T-cell (primary cell): Measurements from ENCODE around the gene IL17RC. TPM values are rescaled to one million over a fixed set of nuclear protein-coding genes. Genes with fewer than 3 reads are reported as not detected.

Source experiments
- ATAC-seq, 4 experiments: fragments of 200-7000 bp in 3 of 4; fragments of 150-1000 bp in 1 of 4; cut with Tn5 transposase; replicated peaks in 1 of 4; 1 replicate in 3 of 4; 2 replicates in 1 of 4; pipeline ENCODE4 v1.10.0; 2021; ENCODE audit warnings: moderate library complexity in 3 of 4, mild to moderate bottlenecking in 2 of 4, moderate number of reproducible peaks in 1 of 4
- CTCF ChIA-PET, 2 donors: fragments of 300-600 bp; sonication (Branson Sonifier 250); formaldehyde crosslinking; loops; one replicate each; lab custom pipeline; 2022; ENCODE audit warnings: antibody characterized with exemption in 2 of 2; lab: Charles Lee
- POLR2A ChIA-PET, 2 donors: fragments of 300-600 bp; sonication (Branson Sonifier 250); formaldehyde crosslinking; loops; one replicate each; lab custom pipeline; 2022; ENCODE audit warnings: antibody characterized with exemption in 2 of 2; lab: Charles Lee
- DNase-seq, 35 experiments: peaks; one replicate each; pipeline versions ENCODE4 v3.0.0 to v3.0.0-alpha.2; 2013 to 2023
- H3K27ac ChIP-seq: one replicate; pipeline ENCODE4 v1.5.1; 2013; ENCODE audit warnings: low read length
- H3K27me3 ChIP-seq, 2 experiments: replicated peaks in 1 of 2; 1 replicate in 1 of 2; 2 replicates in 1 of 2; pipeline versions ENCODE4 v1.6.1 to v1.7.0; 2013; ENCODE audit warnings: low read length in 1 of 2, mixed read lengths in 1 of 2; ENCODE audit not compliant: control insufficient read depth in 2 of 2, insufficient read depth in 2 of 2; ENCODE audit errors: extremely low read depth in 1 of 2
- H3K36me3 ChIP-seq, 2 donors: 1 replicate in 1 of 2; 2 replicates in 1 of 2; pipeline versions ENCODE4 v1.6.1 to v1.7.0; 2013; ENCODE audit warnings: low read length in 1 of 2; ENCODE audit not compliant: control insufficient read depth in 2 of 2, insufficient read depth in 1 of 2; ENCODE audit errors: extremely low read depth in 1 of 2
- H3K4me1 ChIP-seq, 2 experiments: 1 replicate in 1 of 2; 2 replicates in 1 of 2; pipeline versions ENCODE4 v1.6.1 to v1.7.0; 2013; ENCODE audit warnings: low read length in 2 of 2, mixed read lengths in 1 of 2; ENCODE audit not compliant: insufficient read depth in 2 of 2, control insufficient read depth in 1 of 2; ENCODE audit errors: extremely low read depth in 1 of 2
- H3K4me3 ChIP-seq, 2 donors: 1 replicate in 1 of 2; 2 replicates in 1 of 2; pipeline versions ENCODE4 v1.5.1 to v1.7.0; 2013; ENCODE audit warnings: mild to moderate bottlenecking in 2 of 2, low read length in 1 of 2, moderate library complexity in 1 of 2; ENCODE audit not compliant: control insufficient read depth in 1 of 2; ENCODE audit errors: extremely low read depth in 1 of 2
- H3K9me3 ChIP-seq: 2 replicates; pipeline ENCODE4 v1.7.0; 2013
- H3K27ac Mint-ChIP-seq, 2 donors: one replicate each; pipeline ENCODE4 v1.8.0; 2020 to 2021; ENCODE audit warnings: mild to moderate bottlenecking in 2 of 2, mixed read lengths in 2 of 2
- H3K27me3 Mint-ChIP-seq, 2 donors: one replicate each; pipeline ENCODE4 v1.8.0; 2021 to 2022; ENCODE audit warnings: mixed read lengths in 2 of 2
- H3K36me3 Mint-ChIP-seq: one replicate; pipeline ENCODE4 v1.8.0; 2021; ENCODE audit warnings: mixed read lengths
- H3K4me1 Mint-ChIP-seq, 3 donors: one replicate each; pipeline ENCODE4 v1.8.0; 2020 to 2022; ENCODE audit warnings: mixed read lengths in 3 of 3, mild to moderate bottlenecking in 1 of 3
- H3K4me3 Mint-ChIP-seq, 3 donors: one replicate each; pipeline ENCODE4 v1.8.0; 2020 to 2022; ENCODE audit warnings: mild to moderate bottlenecking in 3 of 3, mixed read lengths in 3 of 3, moderate library complexity in 3 of 3
- H3K9me3 Mint-ChIP-seq, 3 donors: one replicate each; pipeline ENCODE4 v1.8.0; 2020 to 2022; ENCODE audit warnings: mixed read lengths in 3 of 3
- WGBS: methylation state at CpG from one replicate; pipeline ENCODE4 v1.1.5; 2013; ENCODE audit warnings: missing lambda C conversion rate; ENCODE audit not compliant: insufficient coverage; 5-methylcytosine and 5-hydroxymethylcytosine counted together
- total RNA-seq, 35 experiments: library from RNA in 6 of 35; stranded (reverse) in 6 of 35; fragments of 120-200 nt in 1 of 35; gene quantifications; one replicate each; pipeline versions ENCODE4 v1.2.1 to v1.2.4 and lab custom pipeline; 2013 to 2026

The IL17RC gene
- total RNA-seq, 5 donors from 2014 or later (not counting 1 experiment from before 2014, with no cell fraction given) = 0.54 to 1.2 (median 0.80) TPM

GRCh38 chr3:9946112-9947024 lies 29.5 kb downstream of the IL17RC start:
- no peaks in the 10 kb centered on the region for H3K27me3 ChIP-seq
- peak overlapping the region; percentile 34 for H3K27ac ChIP-seq
- peak overlapping the region; percentile 40 to 64 for H3K4me3 ChIP-seq
- POLR2A ChIA-PET = interaction anchor here in 1 of 2 donors (0.6 to 1.0 kb wide), 3 partner anchors 11 to 53 kb away, joined by 3 to 7 read pairs (median 3); partner anchors contain the start of gene CRELD1
- H3K36me3 ChIP-seq = peaks cover 4 to 10% of the 10 kb centered on the region in 2 donors
- H3K4me1 ChIP-seq = peaks cover 6 to 16% of the 10 kb centered on the region in 2 experiments
- H3K9me3 Mint-ChIP-seq = no peaks in the 10 kb centered on the region
- peaks cover 9 to 12% (median 11%) of the 10 kb centered on the region in 3 donors for H3K4me1 Mint-ChIP-seq
- 75% methylated on average over 90 of the region's 90 CpGs for WGBS
- H3K9me3 ChIP-seq = no peaks in the 10 kb centered on the region
- no peaks in the 10 kb centered on the region for H3K27me3 Mint-ChIP-seq
- DNase-seq (peak; percentile 53 to 89 (median 76)), ATAC-seq (peak; percentile 87 to 92 (median 89))
- CTCF ChIA-PET = interaction anchor here (0.6 to 1.5 kb wide), 15 partner anchors 11 to 374 kb away, joined by 3 to 33 read pairs (median 4); partner anchors contain the start of genes CRELD1 (in 2 of the 2), ARPC4 (in 1 of the 2), FANCD2 (in 1 of the 2) and JAGN1 (in 1 of the 2)
- peak overlapping the region; percentile 73 to 81 (median 77) for H3K4me3 Mint-ChIP-seq
- peak overlapping the region; percentile 75 to 89 for H3K27ac Mint-ChIP-seq
- H3K36me3 Mint-ChIP-seq = peaks cover 5% of the 10 kb centered on the region

GRCh38 chr3:9947025-9947995 lies 30.4 kb downstream of the IL17RC start:
- ChIA-PET CTCF (interaction anchor here (0.6 to 1.5 kb wide), 9 partner anchors 12 to 221 kb away, joined by 3 to 33 read pairs (median 4); partner anchors contain the start of genes CRELD1 (in 2 of the 2), ARPC4 (in 1 of the 2), FANCD2 (in 1 of the 2) and RPUSD3 (in 1 of the 2)), POLR2A (interaction anchor here in 1 of 2 donors (1.0 kb wide), 1 partner anchor 12 kb away, joined by 3 read pairs; no protein-coding TSS in a partner anchor)
- peaks cover 5% of the 10 kb centered on the region for H3K36me3 Mint-ChIP-seq
- H3K9me3 Mint-ChIP-seq = no peaks in the 10 kb centered on the region
- peaks cover 0 to 4% of the 10 kb centered on the region in 2 experiments for H3K27me3 ChIP-seq
- WGBS = 98% methylated on average over 66 of the region's 86 CpGs
- no peaks in the 10 kb centered on the region for H3K27me3 Mint-ChIP-seq
- no peaks in the 10 kb centered on the region for H3K9me3 ChIP-seq
- peaks cover 4 to 8% of the 10 kb centered on the region in 2 donors for H3K36me3 ChIP-seq
- peaks cover 8 to 23% of the 10 kb centered on the region in 2 experiments for H3K4me1 ChIP-seq
- H3K4me1 Mint-ChIP-seq = peaks cover 14 to 18% (median 15%) of the 10 kb centered on the region in 3 donors
- DNase-seq = no peak
- ATAC-seq = no peak
- no peak overlapping the region for H3K27ac Mint-ChIP-seq
- H3K4me3 Mint-ChIP-seq = no peak overlapping the region
- no peak overlapping the region for H3K27ac ChIP-seq
- H3K4me3 ChIP-seq = no peak overlapping the region

- Mint-ChIP-seq H3K36me3 (no peaks in the 10 kb centered on the region), H3K27ac (no peak overlapping the region), H3K9me3 (no peaks in the 10 kb centered on the region), H3K4me1 (peaks cover 19 to 26% (median 24%) of the 10 kb centered on the region in 3 donors), H3K4me3 (no peak overlapping the region), H3K27me3 (no peaks in the 10 kb centered on the region)
- Histone ChIP-seq H3K27me3 (peaks cover 0 to 4% of the 10 kb centered on the region in 2 experiments), H3K27ac (no peak overlapping the region), H3K4me3 (no peak overlapping the region), H3K4me1 (peaks cover 8 to 25% of the 10 kb centered on the region in 2 experiments), H3K9me3 (no peaks in the 10 kb centered on the region), H3K36me3 (peaks cover 0 to 1% of the 10 kb centered on the region in 2 donors)
- WGBS = no CpG with 5 or more reads among the region's 3 CpGs
- CTCF ChIA-PET = interaction anchor here in 1 of 2 donors (0.5 kb wide), 1 partner anchor 293 kb away, joined by 3 read pairs; no protein-coding TSS in a partner anchor
- POLR2A ChIA-PET = no interaction called here
- ATAC-seq (no peak), DNase-seq (no peak)
Measured at GRCh38 chr3:9948586-9948985, 31.7 kb downstream of the IL17RC start.

GRCh38 chr3:9949115-9949514 lies 32.2 kb downstream of the IL17RC start:
- Histone ChIP-seq H3K27me3 (peaks cover 0 to 4% of the 10 kb centered on the region in 2 experiments), H3K36me3 (no peaks in the 10 kb centered on the region), H3K4me1 (peaks cover 8 to 25% of the 10 kb centered on the region in 2 experiments), H3K9me3 (no peaks in the 10 kb centered on the region), H3K4me3 (no peak overlapping the region), H3K27ac (no peak overlapping the region)
- H3K4me1 Mint-ChIP-seq = peaks cover 19 to 26% (median 24%) of the 10 kb centered on the region in 3 donors
- no peaks in the 10 kb centered on the region for H3K27me3 Mint-ChIP-seq
- H3K4me3 Mint-ChIP-seq = no peak overlapping the region
- ChIA-PET CTCF (interaction anchor here in 1 of 2 donors (0.5 kb wide), 1 partner anchor 292 kb away, joined by 3 read pairs; no protein-coding TSS in a partner anchor), POLR2A (no interaction called here)
- no peaks in the 10 kb centered on the region for H3K9me3 Mint-ChIP-seq
- DNase-seq = no peak
- H3K36me3 Mint-ChIP-seq = no peaks in the 10 kb centered on the region
- no peak overlapping the region for H3K27ac Mint-ChIP-seq
- 97% methylated on average over 6 of the region's 7 CpGs for WGBS
- ATAC-seq = no peak

GRCh38 chr3:9949626-9950025 lies 32.7 kb downstream of the IL17RC start:
- ChIA-PET POLR2A (no interaction called here), CTCF (no interaction called here)
- Histone ChIP-seq H3K4me3 (no peak overlapping the region), H3K27ac (no peak overlapping the region), H3K9me3 (no peaks in the 10 kb centered on the region), H3K36me3 (no peaks in the 10 kb centered on the region), H3K4me1 (peaks cover 8 to 25% of the 10 kb centered on the region in 2 experiments), H3K27me3 (peaks cover 0 to 4% of the 10 kb centered on the region in 2 experiments)
- H3K27ac Mint-ChIP-seq = peak overlapping the region in 1 of 2 donors; percentile 11
- H3K36me3 Mint-ChIP-seq = no peaks in the 10 kb centered on the region
- peaks cover 19 to 26% (median 24%) of the 10 kb centered on the region in 3 donors for H3K4me1 Mint-ChIP-seq
- no peaks in the 10 kb centered on the region for H3K27me3 Mint-ChIP-seq
- ATAC-seq (no peak), DNase-seq (no peak)
- 97% methylated on average over 9 of the region's 9 CpGs for WGBS
- no peaks in the 10 kb centered on the region for H3K9me3 Mint-ChIP-seq
- no peak overlapping the region for H3K4me3 Mint-ChIP-seq
